GM18502 (cell line): Measurements from ENCODE around the gene SMARCAL1.

ENCODE experiments used
- ATAC-seq: cut with Tn5 transposase; IDR thresholded peaks from one replicate; pipeline ENCODE4 v1.9.1; 2021; ENCODE audit warnings: mild to moderate bottlenecking; ENCODE audit not compliant: unreplicated experiment, poor library complexity

SMARCAL1 gene

GRCh38 chr2:216392018-216392562 lies 20.2 kb upstream of the SMARCAL1 start:
- ATAC-seq, result no peak

DNA sequence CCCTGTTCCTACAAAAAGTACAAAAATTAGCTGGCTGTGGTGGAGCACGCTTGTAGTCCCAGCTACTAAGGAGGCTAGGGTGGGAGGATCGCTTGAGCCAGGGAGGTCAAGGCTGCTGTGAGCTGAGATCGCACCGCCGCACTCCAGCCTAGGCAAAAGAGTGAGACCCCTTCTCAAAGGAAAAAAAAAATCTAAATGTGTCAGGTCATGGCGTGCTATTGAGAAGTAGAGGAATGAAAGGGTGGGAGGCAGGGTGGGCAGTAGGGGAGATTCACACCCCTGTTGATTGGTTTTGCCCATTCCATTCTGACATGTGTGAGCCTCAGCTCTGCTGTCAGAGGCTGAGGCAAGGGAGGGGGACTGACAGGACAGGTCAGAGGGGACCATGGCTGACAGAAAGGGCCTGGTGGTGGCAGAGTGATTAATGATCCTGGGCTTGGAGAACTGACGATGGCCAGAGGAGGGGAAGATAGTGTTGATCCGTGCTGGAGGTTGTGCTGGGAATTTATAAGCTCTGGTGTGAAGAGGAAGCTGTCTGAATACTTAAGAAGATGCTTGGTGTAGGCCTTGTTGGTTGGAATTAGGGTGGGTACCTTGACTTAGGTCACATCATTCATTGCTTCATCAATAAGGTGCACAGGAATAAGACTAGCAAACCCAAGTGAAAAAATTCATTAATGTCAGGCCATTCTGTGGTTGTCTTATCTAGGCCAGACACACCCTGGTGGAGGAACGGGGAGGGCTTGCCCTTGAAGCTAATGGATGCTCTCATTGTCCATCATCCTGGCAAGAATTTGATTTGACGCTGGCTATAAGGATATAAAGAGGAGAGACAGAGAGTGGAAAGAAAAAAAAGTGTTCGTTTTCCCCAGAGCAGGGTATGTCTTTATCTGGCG lies 19.1 kb upstream of the SMARCAL1 start:
- no peak for ATAC-seq

GRCh38 chr2:216394881-216395280 lies 17.4 kb upstream of the SMARCAL1 start:
- ATAC-seq, result no peak

- no peak for ATAC-seq
Observed at GRCh38 chr2:216399621-216400020, 12.7 kb upstream of the SMARCAL1 start.

- no peak for ATAC-seq
Observed at GRCh38 chr2:216402751-216403150, 9.5 kb upstream of the SMARCAL1 start.

- ATAC-seq, result no peak
Observed at GRCh38 chr2:216404010-216404618, 8.2 kb upstream of the SMARCAL1 start.

DNA sequence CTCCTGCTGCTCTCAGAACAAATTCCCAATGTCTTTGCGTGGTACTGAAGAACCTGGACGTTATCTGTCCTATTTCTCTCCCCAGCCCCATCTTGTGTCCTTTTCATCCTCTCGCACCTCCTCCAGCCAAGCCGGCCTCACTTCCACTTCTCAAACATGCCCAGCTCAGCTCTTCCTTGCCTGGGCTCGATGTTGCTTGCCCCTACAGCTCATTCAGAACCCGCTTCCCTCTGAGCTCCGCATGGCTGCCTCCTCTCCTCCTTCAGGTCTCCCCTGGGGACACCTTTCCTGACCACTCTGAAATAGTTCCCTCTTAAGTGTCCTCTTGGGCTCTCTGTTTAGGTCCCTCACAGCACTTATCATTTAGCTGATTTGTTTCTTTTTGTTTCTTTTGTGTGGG lies 6.7 kb upstream of the SMARCAL1 start:
- ATAC-seq, result no peak

DNA sequence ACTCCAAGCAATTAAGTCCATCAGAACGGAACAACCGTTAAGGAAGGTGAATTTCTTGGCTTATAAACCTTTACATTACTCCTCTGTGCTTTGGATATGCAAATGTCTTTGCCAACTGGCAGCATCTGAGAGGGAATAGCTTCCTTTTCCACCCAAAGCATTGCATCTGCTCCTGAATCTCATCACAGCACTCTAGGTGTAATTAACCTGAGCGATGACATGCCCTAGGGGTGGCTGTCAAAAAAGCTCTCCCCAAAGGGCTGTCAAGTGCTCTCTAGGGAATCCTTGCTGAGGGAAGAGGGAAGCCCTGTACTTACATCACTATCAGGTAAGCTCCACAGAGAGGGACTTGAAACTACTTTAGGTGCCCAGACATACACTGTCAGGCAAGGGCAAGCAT lies 5.5 kb upstream of the SMARCAL1 start:
- ATAC-seq, result no peak

DNA sequence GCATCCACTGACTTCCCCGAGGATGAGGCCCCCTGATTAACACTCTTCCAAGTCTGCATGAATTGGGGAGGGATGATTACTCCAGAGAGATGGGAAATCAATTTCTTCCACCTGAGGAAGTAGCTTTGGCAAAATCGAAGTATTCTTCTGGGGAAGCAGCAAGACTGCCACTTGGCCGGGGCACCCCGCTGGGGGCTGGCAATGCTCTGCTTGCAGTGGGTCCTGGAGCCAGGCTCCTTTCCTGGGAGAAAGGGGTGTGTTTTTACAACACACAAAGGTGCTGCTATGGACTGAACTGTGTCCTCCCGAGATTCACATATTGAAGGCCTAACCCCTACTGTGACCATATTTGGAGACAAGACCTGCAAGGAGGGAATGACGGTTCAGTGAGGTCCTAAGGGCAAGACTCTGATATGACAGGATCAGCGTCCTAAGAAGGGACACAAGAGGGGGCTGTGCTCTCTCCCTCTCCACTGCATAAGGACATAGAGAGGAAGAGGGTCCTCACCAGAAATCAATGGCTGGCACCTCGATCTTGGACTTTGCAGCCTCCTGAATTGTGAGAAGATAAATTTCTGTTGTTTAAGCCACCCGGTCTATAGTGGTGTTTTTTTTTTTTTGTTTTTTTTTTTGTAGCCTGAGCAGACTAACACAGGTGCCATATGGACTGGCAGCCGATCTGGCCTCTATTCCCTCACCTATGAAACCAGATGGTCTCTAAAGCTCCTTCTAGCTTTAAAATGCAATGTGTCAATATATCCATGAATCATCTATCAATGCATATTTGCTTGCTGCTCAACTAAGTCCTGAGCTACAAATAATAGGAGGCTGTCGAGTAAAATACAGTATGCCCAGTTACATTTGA lies 3.6 kb upstream of the SMARCAL1 start:
- ATAC-seq, result no peak

DNA sequence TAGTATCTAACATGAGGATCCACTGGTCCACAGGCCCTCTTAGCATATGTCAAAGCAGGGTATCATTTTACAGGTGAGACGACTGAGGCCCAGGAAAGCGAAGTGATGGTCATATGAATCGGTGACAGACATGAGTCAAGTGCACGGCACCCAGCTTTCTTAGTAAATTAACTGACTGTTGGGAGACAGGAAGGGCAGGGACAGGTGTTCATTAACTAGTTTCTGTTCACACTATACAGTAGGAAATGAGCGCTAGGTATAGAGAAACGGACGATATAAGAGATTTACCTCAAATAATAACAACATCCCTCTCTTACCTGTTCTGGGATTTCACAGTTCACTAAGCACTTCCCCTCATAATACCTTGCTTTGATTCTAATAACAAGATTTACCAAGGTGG lies 1.7 kb upstream of the SMARCAL1 start:
- no peak for ATAC-seq

- ATAC-seq, result no peak
Observed at GRCh38 chr2:216413882-216414281, 1.6 kb downstream of the SMARCAL1 start.

GRCh38 chr2:216414772-216415319 lies 2.6 kb downstream of the SMARCAL1 start:
- ATAC-seq, result no peak

- no peak for ATAC-seq
Observed at GRCh38 chr2:216415541-216415940, 3.3 kb downstream of the SMARCAL1 start.

- ATAC-seq, result no peak
Observed at GRCh38 chr2:216416571-216417307, 4.5 kb downstream of the SMARCAL1 start.

GRCh38 chr2:216418981-216419380 lies 6.7 kb downstream of the SMARCAL1 start:
- no peak for ATAC-seq

- ATAC-seq, result no peak
Observed at GRCh38 chr2:216420367-216421101, 8.2 kb downstream of the SMARCAL1 start.

- no peak for ATAC-seq
Observed at GRCh38 chr2:216423071-216423470, 10.8 kb downstream of the SMARCAL1 start.

DNA sequence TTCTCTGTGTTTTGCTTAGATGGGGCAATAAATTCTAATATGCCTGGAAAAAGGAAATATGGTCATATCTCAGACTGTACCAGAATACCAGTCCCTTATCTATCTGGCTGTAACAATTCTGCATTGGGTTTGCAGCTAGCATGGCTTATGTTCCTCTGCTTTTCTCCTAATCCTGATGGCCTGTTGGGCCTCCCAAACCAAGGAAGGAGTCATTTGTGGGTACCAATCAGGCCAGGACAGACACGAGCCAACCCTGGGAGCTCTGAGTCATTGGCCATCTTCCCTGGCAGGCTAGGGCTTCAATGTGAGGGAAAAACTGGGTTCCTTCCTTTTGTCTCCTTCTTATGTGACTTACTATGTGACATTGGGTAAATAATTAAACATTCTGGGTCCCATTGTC lies 12.0 kb downstream of the SMARCAL1 start:
- ATAC-seq, result no peak
